K562 (cell line): ENCODE measurements around the gene FAF2. TPM values are rescaled to one million over a fixed set of nuclear protein-coding genes. Genes with fewer than 3 reads are reported as not detected.

Experiments
- ATF1 ChIP-seq, 2 experiments: fragments of 450-650 bp in 1 of 2; IDR thresholded peaks; 2 replicates each; pipeline ENCODE4 v1.6.1; 2016; ENCODE audit warnings: missing compliant biosample characterization in 1 of 2, missing genetic modification characterization in 1 of 2
- ATF6 ChIP-seq: sonication (generic); formaldehyde crosslinking; IDR thresholded peaks from 2 replicates; pipeline ENCODE4 v1.4.0; 2020; ENCODE audit warnings: mild to moderate bottlenecking, missing genetic modification reagents
- BRF1 ChIP-seq: IDR thresholded peaks from 3 replicates; pipeline ENCODE4 v1.6.1; 2011; ENCODE audit warnings: borderline replicate concordance, mild to moderate bottlenecking; ENCODE audit not compliant: insufficient read length; ENCODE audit errors: extremely low read depth
- CBFA2T2 ChIP-seq: fragments of 450-650 bp; conservative IDR thresholded peaks from 2 replicates; pipeline ENCODE4 v1.6.1; 2017; ENCODE audit warnings: mild to moderate bottlenecking
- CEBPG ChIP-seq, 3 experiments: fragments of 200-800 bp in 1 of 3; sonication (Bioruptor generic) in 1 of 3; sonication (generic) in 1 of 3; formaldehyde crosslinking in 1 of 3; IDR thresholded peaks in 2 of 3; conservative IDR thresholded peaks in 1 of 3; 2 replicates each; pipeline versions ENCODE4 v1.6.1 to v1.8.0; 2016 to 2022; ENCODE audit warnings: missing compliant biosample characterization in 2 of 3, missing genetic modification characterization in 2 of 3, mild to moderate bottlenecking in 1 of 3, missing genetic modification reagents in 1 of 3
- CREB3L1 ChIP-seq: fragments of 450-650 bp; IDR thresholded peaks from 2 replicates; pipeline ENCODE4 v1.6.1; 2014; ENCODE audit warnings: low read depth, mild to moderate bottlenecking, moderate library complexity, borderline replicate concordance
- ERF ChIP-seq: fragments of 450-650 bp; formaldehyde crosslinking; IDR thresholded peaks from 2 replicates; pipeline ENCODE4 v1.4.0; 2020; ENCODE audit warnings: mild to moderate bottlenecking, mixed read lengths
- HDAC2 ChIP-seq: fragments of 450-650 bp; IDR thresholded peaks from 2 replicates; pipeline ENCODE4 v1.6.1; 2016; ENCODE audit warnings: mild to moderate bottlenecking
- HMGN3 ChIP-seq: IDR thresholded peaks from 2 replicates; pipeline ENCODE4 v1.6.1; 2011; ENCODE audit warnings: borderline replicate concordance, low read depth, mild to moderate bottlenecking, mixed read lengths, low read length; ENCODE audit not compliant: insufficient read length; ENCODE audit errors: extremely low read depth
- KDM5B ChIP-seq: fragments of 200-600 bp; sonication (generic); IDR thresholded peaks from 2 replicates; pipeline ENCODE4 v1.6.1; 2012; ENCODE audit warnings: low read depth, mild to moderate bottlenecking, moderate library complexity, low read length, control low read depth, inconsistent platforms; ENCODE audit not compliant: insufficient replicate concordance
- MAZ ChIP-seq, 2 experiments: fragments of 450-650 bp in 1 of 2; sonication (generic) in 1 of 2; formaldehyde crosslinking; IDR thresholded peaks in 1 of 2; conservative IDR thresholded peaks in 1 of 2; 2 replicates each; pipeline versions ENCODE4 v1.4.0 to v1.5.0; 2020; ENCODE audit warnings: mild to moderate bottlenecking in 1 of 2, missing genetic modification reagents in 1 of 2
- MTA1 ChIP-seq: fragments of 450-650 bp; IDR thresholded peaks from 2 replicates; pipeline ENCODE4 v1.6.1; 2017; ENCODE audit warnings: borderline replicate concordance
- NFIC ChIP-seq: fragments of 450-650 bp; IDR thresholded peaks from 2 replicates; pipeline ENCODE4 v1.6.1; 2017; ENCODE audit warnings: mild to moderate bottlenecking, inconsistent platforms
- PCBP1 ChIP-seq: fragments of 200-400 bp; formaldehyde crosslinking; IDR thresholded peaks from 2 replicates; pipeline ENCODE4 v1.6.1; 2018; ENCODE audit warnings: mild to moderate bottlenecking, low read depth, low read length; ENCODE audit not compliant: poor library complexity, severe bottlenecking
- PRMT5 ChIP-seq: sonication (generic); formaldehyde crosslinking; IDR thresholded peaks from 2 replicates; pipeline ENCODE4 v1.5.0; 2020; ENCODE audit warnings: missing genetic modification reagents
- PTRF ChIP-seq: fragments of 450-650 bp; IDR thresholded peaks from 2 replicates; pipeline ENCODE4 v1.6.1; 2016; ENCODE audit warnings: mild to moderate bottlenecking, missing genetic modification characterization, missing compliant biosample characterization
- SLC30A9 ChIP-seq: fragments of 250-450 bp; sonication (Bioruptor Pico); IDR thresholded peaks from 2 replicates; pipeline ENCODE4 v1.8.0; 2022; ENCODE audit warnings: mild to moderate bottlenecking, moderate library complexity
- TEAD2 ChIP-seq: fragments of 450-650 bp; IDR thresholded peaks from 2 replicates; pipeline ENCODE4 v1.6.1; 2016; ENCODE audit warnings: missing genetic modification characterization, control low read depth, missing compliant biosample characterization
- ZBTB12 ChIP-seq: fragments of 250-450 bp; sonication (Bioruptor Pico); IDR thresholded peaks from 2 replicates; pipeline ENCODE4 v1.4.0; 2020
- ZNF311 ChIP-seq: fragments of 250-450 bp; sonication (Bioruptor Pico); IDR thresholded peaks from 2 replicates; pipeline ENCODE4 v1.4.0; 2020; ENCODE audit warnings: mild to moderate bottlenecking, moderate library complexity
- ZNF444 ChIP-seq: fragments of 250-450 bp; sonication (Bioruptor Pico); IDR thresholded peaks from 2 replicates; pipeline ENCODE4 v1.4.0; 2020; ENCODE audit warnings: mild to moderate bottlenecking, moderate library complexity
- ZNF75A ChIP-seq: fragments of 450-650 bp; formaldehyde crosslinking; IDR thresholded peaks from 2 replicates; pipeline ENCODE4 v1.4.0; 2020; ENCODE audit warnings: mild to moderate bottlenecking
- ZNF77 ChIP-seq: fragments of 250-450 bp; sonication (Bioruptor Pico); IDR thresholded peaks from 2 replicates; pipeline ENCODE4 v1.5.0; 2020
- ZZZ3 ChIP-seq: fragments of 450-650 bp; IDR thresholded peaks from 2 replicates; pipeline ENCODE4 v1.6.1; 2016; ENCODE audit warnings: antibody characterized with exemption, mild to moderate bottlenecking, moderate library complexity
- polyA plus RNA-seq, 8 experiments: library from polyadenylated mRNA; depleted of rRNA in 4 of 8; stranded (reverse) in 5 of 8; unstranded in 3 of 8; fragments of >200 nt; fragmentation: Nextera tagmentation in 2 of 8; fragmentation: Illumina TruSeq in 1 of 8; extraction: Ambion mirVana in 2 of 8; extraction: Trizol in 1 of 8; gene quantifications; 2 replicates each; pipeline versions ENCODE4 v1.2.1 to v1.2.3, GENCODE V29; 2011 to 2014; ENCODE audit warnings: inconsistent platforms in 1 of 8, missing spikeins in 1 of 8
- total RNA-seq, 7 experiments: library from RNA; depleted of rRNA in 6 of 7; stranded (reverse); fragments of >200 nt in 6 of 7; fragmentation: Illumina TruSeq in 2 of 7; extraction: Trizol in 2 of 7; gene quantifications; 2 replicates each; pipeline versions ENCODE4 v1.2.1 to v1.2.3, GENCODE V29; 2011 to 2021; ENCODE audit warnings: low replicate concordance in 1 of 7

The FAF2 gene
- total and polyA plus RNA-seq, 9 of the 15 experiments (the other 6 are each of a cell fraction or from before 2014, with no cell fraction given), result 25.0 to 44.6 (median 36.1) TPM

DNA sequence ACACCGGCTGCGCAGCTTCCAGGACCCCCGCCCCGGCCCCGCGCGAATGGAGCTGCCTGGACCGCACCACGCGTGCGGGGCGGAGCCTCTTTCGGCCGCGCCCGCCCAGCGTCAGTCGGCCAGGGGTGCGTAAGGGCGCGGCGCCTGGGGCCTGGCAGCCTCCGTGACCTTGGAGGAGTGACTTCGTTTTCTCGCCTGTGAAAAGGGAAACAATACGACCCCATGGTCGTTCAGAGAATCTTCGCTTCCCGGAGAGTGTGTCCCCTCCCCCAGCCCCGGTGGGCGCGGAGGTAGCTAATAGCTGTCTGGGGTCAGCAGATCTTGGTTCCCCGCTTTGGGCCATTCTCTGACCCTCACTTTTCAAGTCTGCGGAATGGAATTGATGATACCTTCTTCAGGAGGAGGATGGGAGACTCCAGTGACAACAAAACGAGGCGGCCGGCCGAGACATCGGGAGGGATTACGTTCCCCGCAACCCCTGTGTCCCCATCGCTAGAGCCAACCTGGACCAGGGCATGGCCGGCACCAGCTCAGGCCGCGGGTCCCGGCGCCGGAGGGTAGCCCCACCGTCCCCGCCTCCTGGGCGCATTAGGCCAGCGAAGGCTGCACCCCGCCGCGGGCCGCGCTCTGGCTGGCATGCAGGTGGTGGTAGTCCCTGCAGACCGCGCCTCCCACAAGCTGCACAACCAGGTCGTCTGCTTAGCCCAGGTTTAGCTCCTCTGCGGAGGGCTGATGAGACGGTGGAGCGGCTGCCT, 95.4 kb downstream of the FAF2 start (continued):
- TF ChIP-seq ZNF444 (CRISPR knock-in tag) (no peak), ZBTB12 (CRISPR knock-in tag) (no peak), KDM5B (peak; percentile 83), ZZZ3 (no peak), ZNF77 (CRISPR knock-in tag) (no peak), NFIC (no peak), HMGN3 (peak; percentile 6), PTRF (tag) (no peak), PRMT5 (CRISPR knock-in tag) (no peak), HDAC2 (0 out of 2 replicates have a peak, but pooled peaks have one; percentile 24), CREB3L1 (no peak), ZNF311 (CRISPR knock-in tag) (no peak), PCBP1 (no peak), CBFA2T2 (no peak), ZNF75A (CRISPR knock-in tag) (no peak), CEBPG (CRISPR knock-in tag; IDR thresholded peaks at IDR 0.05) (no peak), CEBPG (tag; conservative IDR thresholded peaks at IDR 0.05 in 1 of 2, IDR thresholded peaks at IDR 0.05 in 1 of 2) (no peak), MTA1 (no peak), BRF1 (no peak), ATF6 (no peak), MAZ (CRISPR knock-in tag; conservative IDR thresholded peaks at IDR 0.05 in 1 of 2, IDR thresholded peaks at IDR 0.05 in 1 of 2) (peak in 1 of 2 experiments; percentile 10; a peak in 1 of 4 replicates), SLC30A9 (CRISPR knock-in tag) (no peak), TEAD2 (no peak), ERF (CRISPR knock-in tag) (no peak), ATF1 (CRISPR knock-in tag; IDR thresholded peaks at IDR 0.05) (no peak), ATF1 (tag; IDR thresholded peaks at IDR 0.05) (peak; percentile 68)
